ENCODE data around the gene CEACAM20.
A peak's percentile ranks its signal among the peaks of the same experiment; 100 is the strongest.
"Not testable (repeated sequence)": the region's sequence is repeated elsewhere in the genome, so short reads cannot be mapped to it uniquely, and the experiment has no call there.

The CEACAM20 gene

DNA sequence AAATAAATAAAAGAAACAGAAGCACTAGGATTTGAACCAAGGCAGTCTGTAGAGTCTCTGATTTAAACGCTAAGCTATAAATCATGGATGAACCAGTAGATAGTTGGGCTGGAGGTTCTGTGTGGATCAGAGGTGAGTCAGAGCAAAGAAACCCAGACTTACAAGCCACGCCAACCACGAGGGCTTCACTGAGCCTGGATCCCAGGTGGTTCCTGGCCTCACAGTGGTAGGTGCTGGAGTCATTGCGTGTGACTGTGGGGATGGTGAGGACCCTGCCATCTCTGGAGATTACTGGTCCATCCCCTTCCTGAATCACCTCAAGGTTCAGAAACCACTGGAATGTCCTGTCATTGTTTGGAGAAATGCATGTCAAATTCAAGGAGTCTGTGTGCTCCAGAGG, 19.3 kb upstream of the CEACAM20 start:
- DNase-seq: no peak

DNA sequence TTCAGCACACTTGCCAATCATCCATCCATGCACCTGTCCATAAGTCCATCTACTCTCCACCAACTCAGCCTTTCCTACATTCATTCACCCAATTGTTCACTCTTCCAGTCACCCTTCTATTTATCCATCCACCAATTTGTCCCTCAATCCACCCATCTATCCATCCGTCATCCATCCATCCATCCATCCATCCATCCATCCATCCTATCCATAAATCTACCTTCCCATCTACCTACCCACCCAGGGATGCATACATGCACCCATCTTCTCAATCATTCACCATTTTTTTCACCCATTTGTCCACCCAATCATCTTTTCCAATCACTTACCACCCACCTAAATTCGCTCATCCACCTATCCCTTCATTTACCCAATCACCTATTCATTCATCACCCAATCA, 14.6 kb upstream of the CEACAM20 start:
- no peak for DNase-seq

DNA sequence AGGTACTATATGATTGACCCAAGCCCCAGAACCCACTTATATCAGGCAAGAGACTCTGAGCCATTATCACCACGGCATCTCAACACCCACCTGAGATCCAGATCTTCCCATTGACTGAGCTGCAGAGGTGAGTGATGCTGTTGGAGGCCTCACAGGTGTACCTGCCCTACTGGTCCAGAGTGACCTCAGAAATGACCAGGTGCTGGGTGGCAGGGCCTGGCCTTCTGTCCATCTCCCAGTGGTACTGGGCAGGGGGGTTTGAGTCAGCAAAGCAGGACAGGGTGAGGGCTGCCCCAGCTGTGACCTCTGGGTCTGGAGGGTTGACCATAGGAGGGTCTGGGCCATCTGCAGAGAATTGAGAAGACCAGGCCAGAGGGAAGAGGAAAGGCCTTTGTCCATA, 13.2 kb upstream of the CEACAM20 start:
- no peak for DNase-seq

DNA sequence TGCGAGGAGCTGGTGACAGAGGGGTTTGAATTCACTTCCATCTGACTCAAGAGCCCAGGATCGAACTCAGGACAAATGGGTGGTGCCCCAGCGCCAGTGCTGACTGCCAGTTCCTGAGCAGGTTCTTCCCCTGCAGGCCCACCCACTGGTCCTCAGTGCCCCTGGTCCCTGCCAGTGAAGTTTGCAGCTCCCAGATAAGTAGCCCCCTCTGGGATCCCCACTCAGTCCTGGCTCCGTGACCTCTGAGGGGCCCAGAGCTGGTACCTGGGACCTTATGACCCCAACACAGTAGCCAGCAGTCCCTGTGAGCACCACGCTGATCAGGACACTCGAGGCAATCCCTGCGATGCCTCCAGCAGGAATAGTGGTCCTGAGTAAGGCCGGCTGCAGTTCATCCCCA, 11.3 kb upstream of the CEACAM20 start:
- DNase-seq: no peak

DNA sequence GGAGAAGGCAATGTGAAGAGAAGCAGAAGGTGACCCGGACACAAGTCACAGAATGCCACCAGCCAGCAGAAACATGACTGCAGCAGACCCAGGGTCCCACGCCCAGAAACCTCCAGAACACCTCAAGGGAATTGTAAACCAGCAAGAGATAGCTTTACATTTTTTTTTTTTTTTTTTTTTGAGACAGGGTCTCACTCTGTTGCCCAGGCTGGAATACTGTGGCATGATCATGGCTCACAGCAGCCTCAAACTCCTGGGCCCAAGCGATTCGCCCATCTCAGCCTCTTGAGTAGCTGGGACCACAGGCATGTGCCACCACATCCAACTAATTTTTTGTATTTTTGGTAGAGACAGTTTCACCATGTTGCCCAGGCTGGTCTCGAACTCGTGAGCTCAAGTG, 10.5 kb upstream of the CEACAM20 start:
- no peak for DNase-seq

DNA sequence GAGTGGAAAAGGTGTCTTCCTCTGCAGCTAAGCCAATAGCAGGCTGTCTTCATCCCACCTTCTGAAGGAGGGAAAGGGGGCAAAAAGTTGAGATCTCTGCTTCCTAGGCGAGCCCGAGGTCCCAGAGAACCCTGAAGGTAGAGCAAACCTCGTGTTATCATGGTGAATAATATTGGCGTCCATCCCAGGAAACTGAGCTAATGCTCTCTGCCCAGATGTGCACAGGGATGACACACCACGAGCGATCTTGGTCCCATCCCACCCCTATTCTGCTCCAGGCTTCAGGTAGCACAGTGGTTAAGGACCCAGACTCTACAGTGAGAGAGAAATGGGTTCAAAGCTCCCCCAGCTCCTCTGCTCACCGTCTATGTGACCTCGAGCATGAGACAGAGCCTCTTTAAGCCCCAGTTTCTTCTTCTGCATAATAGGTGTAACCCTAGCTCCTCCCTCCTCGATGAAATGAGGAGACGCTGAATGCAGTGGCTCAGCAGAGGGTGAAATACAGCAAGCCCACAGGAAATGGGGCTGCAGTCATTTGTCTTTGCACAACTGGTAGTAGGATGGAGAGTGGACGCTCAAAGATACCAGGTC, 9.9 kb upstream of the CEACAM20 start:
- DNase-seq: no peak

DNA sequence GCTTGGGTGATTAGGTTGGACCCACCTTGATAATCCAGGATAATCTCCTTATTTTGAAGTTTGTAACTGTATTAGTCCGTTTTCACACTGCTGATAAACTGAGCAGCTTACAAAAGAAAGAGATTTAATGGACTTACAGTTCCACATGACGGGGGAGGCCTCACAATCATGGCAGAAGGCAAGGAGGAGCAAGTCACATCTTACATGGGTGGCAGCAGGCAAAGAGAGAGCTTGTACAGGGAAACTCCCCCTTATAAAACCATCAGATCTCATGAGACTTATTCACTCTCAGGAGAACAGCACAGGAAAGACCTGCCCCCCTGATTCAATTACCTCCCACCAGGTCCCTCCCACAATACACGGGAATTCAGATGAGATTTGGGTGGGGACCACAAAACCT, 5.9 kb upstream of the CEACAM20 start:
- not testable (repeated sequence) for DNase-seq

DNA sequence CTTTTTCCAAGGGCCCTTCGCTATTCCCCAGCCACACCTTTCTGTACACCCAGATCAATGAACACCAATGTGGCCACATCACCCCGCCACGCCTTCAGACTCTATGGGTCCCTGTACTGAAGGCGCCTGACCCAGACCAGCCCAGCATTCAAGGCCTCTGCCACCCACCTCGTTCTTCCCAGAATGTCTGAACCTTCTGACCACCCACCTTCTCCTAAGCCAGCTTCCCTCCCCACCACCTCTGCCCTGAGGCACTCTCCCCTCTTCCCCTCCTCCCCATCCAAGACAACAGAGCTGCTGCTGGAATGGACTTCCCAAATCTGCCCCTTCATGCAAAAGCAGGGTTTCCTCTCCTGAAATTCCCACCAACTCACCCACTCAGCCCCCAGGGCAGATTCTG, 3.3 kb upstream of the CEACAM20 start:
- no peak for DNase-seq

DNA sequence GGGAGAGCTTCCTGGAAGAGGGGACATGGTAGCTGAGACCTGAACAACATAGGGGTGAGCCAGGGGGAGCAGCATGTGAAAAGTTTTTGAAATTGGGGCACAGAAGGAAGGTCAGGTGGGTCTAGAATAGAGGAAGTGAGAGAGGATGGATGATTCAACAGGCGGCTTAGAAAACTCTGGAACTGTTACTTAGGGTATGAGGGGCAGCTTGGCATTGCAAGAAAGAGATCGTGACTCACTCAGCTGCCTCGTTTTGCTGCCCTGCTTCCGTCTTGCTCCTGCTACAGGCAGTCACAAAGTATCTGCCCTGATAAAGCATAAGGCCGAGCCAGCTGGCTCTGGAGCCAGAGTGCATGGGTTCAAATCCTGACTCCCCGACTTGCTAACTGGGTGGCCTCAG, 1.3 kb upstream of the CEACAM20 start:
- DNase-seq: no peak

DNA sequence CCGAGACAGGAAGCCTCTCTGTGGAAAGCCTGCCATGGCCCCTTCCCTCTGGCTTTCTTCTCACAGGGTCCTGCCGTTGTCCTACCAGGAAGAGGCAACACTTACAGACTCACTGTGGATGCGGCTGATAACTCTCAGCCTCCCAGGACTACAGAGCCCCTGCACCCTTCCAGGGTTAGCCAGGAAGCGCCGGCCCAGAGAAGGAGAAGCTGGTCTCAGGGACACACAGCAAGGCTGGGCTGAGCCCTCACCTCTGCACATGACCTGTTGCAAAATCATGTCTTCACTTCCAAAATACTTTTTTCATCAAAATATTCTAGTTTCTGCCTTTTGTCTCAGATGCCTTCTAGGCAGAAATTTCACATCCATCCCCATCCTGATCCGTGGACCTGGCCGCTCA, 1.9 kb downstream of the CEACAM20 start:
- no peak for DNase-seq

DNA sequence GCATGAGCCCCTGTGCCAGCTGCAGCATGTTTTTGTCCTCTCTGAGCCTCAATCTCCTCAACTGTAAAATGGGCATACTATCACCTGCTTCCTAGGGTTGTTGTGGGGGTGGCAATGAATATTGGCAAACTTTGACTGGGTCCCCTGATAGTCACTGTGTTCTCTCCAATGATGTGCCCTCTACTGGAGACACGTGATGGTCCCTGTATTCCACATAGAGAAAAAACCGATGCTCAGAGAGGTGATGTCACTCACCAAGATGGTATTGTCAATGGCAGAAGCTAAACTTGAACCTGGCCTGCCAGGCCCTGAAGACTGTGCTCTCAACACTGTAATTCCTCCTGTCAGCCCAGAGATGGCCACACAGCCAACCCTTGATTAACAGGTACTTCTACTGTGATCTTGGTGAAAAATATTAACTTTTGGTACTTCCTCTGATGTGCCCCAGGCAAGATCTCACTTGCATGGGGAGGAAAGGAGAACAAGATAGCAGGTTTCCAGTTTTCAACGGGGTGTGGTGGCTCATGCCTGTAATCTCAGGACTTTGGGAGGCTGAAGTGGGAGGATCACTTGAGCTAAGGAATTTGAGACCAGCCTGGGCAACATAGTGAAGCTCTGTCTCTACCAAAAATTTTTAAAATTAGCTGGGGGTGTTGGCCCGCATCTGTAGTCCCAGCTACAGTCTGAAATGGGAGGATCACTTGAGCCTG, 3.6 kb downstream of the CEACAM20 start:
- DNase-seq: no peak

DNA sequence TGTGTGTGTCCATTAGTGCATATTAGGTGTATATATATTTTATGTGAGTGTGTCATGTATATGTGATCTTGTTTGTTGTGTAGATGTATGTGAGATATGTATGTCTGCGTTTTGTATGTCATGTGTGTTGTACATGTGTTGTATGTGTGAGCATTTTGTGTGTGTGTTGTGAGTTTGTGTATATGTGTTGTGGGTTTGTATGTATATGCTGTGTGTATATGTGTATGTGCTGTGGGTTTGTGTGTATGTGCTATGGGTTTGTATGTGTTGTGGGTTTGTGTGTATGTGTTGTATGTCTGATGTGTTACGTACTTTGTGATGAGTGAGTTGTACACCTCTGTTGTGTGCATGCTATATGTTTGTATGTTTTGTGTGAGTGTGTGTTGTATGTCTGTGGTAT, 8.1 kb downstream of the CEACAM20 start:
- no peak for DNase-seq

DNA sequence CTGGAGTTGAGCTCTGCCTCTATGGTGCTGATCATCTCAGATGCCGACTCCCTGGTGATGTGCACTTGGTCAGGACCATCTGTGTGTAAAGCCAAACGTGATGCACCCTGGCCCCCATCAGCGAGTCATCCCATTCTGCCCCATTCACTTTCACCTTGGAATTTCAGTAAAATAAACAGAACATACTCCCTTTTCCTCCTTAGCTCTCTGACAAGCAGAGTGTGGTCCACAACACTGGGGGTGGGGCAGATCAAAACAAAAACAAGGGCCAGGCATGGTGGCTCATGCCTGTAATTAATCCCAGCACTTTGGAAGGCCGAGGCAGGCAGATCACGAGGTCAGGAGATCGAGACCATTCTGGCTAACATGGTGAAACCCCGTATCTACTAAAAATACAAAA, 12.3 kb downstream of the CEACAM20 start:
- DNase-seq: no peak

DNA sequence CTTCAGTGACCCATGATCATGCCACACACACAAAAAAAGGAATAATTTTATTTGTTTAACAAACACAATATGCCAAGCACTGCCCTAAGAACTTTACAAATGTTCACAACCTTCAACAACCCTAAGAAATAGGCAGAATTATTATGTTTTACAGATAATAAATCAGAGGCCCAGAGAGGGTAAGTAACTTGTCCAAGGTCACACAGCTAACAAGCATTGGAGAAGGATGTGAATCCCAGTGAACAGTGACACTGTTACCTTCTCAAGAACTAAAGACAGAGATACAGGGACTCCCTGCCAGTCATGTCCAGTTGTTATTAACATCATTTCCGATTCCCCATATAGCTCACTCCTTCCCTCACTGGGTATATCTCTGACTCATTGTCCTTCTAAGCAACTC, 13.6 kb downstream of the CEACAM20 start:
- no peak for DNase-seq

DNA sequence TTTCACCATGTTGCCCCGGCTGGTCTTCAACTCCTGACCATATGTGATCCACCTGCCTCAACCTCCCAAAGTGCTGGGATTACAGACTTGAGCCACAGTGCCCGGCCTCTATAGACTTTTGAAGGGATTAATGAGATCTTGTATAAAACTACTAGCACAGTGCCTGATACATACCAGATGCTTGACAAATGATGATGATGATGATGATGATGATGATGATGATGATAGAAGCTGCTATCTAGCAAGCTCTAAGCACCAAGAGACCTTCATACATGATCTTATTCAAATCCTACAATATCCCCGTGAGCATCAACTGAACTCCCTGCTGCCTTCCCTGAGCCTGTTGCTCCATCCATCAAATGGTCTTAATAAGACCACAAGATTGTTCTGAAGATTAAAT, 14.4 kb downstream of the CEACAM20 start:
- DNase-seq: no peak

DNA sequence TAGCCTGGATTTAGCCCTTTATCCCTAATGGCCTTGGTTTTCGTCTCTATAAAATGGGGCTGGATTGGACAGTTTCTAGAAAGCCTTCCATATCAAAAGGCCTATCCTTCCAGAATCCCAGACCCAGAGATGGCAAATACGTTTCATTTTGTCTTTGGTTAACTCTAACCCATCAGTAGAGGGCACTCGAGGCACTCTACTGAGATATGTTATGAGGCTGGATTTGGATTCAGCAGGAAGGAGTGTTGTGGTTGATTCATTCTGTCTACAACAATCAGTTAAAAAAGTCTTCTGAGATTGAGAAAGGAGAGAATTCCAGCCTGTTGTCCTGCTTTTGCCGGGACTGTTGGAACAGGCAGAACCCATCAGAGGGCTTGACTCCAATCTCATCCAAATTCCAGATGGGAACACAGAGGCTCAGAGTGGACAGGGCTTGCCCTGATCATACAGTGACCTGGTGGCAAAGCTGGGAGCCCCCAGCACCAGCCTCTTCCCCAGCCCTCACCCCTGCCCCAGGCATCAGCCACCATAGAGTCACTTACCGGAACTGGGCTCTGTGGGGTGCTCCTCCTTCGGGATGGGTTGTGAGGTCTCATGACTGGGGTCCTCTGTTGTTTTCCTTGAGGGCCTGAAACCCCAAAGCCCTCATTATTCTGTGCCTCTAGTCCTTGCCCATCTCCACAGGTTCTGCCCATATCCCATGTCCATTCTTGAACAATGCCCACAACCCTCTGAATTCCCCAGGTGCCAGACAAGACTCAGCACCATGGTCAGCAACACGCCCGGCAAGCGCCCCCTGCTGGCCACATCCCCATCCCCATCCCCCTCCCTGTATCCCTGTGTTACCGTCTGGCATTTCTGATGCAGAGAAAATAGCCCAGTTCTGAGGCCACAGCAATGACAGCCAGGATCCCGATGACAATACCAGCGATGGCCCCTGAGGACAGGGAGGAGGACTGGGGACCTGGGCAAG, 16.9 kb downstream of the CEACAM20 start:
- no peak for DNase-seq

DNA sequence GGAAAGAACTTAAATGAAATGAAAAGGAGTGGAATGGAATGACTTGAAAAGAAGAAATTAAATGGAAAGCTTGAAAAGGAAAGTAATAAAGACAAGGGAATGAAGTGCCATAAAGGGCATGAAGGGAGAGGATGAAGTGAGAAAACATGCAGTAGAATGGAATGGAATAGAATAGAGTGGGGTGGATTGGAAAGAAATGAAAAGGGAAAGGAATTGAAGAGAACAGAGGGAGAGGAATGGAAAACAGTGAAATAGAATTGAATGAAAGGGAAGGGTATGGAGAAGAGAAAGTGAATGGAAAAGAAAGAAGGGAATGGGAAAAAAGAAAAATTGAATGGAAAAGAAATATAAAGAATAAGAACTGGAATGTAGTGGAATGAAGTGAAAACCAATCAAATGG, 20.0 kb downstream of the CEACAM20 start:
- DNase-seq: no peak

DNA sequence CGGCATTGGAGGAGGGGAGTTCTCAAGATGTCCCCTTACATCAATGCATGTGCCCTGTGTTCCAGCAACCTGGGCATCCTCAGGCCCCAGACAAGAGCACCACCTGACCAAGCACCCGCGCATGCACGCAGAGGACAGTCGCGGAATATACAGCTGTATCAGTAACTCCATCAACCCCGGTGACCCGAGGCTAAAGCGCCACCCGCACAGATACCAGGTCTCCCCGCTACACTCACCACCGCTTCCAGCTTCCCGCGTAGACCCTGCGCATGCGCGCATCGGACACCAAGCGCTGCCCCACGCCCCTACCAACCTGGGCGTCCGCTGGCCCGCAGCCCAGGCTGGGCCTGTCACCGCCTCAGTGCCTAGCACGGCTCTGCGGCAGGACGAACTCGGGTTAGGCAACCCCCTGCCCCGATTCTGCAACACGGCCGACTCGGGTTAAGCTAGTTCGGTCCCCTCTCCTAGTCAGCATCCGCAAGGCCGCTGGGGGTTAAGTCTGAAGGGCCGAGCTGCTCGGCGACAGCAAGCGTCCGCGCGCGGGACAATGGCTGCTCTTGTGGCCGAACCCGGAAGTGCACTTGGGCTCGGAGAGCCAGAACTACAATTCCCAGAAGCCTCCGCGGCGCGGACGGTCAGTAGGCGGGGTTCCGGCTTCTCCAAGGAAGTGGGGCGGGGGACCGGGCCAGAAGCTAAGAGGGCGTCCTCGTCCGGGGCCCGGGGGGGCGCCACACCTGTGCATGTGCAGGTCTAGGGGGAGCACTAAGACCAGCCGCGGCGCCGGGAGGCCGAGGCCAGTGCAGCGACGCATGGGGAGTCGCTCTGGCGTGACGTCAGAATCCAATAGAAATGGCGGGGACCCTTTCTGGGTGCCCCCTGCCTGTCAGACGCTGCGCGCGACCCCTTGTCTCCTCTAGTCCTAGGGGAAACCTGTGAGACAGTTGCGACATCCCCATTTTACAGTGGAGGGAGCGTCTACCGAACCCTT, 29.2 kb downstream of the CEACAM20 start, which contains the start of gene ZNF180:
Gene ZNF180 (minus strand): TSS at position 561 of the 988 bp plus-strand sequence. CDS start 3,188 bp downstream, outside the sequence.
- DNase-seq: peak; percentile 75

DNA sequence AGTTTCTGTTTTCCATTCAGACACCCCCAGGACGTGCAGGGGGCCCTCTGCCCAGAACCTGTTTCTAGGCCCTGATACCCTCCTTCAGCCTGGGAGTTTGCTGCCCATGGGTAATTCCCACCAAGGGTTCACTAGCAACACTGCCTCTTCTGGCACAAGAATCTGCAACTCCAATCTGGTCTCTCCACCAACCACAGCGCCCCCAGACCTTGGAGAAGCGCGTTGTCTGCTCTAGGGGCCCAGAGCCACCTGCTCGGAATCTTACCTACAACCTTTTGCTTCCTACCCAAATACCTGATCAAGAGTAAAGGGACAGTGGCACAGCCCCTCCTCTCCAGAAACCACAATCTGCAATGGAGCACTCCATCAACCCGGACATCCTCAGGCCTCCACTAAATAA, 29.9 kb downstream of the CEACAM20 start:
- no peak for DNase-seq

DNA sequence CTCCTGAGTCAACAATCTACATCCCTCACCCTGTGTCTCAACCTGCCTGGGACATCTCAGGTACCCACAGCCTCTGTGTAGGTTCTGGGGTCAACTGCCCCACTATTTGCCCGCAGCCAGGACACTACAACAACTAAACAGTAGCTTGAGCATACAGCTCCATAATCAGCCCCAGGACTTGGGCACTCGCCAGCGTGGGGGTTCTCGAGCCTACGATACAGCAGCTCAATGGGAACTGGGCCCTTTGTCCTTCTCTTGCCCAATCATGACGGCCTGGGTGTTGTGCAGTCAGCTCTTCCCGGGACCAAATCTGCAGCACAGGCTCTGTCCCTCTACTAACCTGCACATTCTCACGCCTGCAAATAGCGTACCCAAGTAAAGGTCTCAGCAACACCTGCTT, 30.5 kb downstream of the CEACAM20 start:
- DNase-seq: no peak

DNA sequence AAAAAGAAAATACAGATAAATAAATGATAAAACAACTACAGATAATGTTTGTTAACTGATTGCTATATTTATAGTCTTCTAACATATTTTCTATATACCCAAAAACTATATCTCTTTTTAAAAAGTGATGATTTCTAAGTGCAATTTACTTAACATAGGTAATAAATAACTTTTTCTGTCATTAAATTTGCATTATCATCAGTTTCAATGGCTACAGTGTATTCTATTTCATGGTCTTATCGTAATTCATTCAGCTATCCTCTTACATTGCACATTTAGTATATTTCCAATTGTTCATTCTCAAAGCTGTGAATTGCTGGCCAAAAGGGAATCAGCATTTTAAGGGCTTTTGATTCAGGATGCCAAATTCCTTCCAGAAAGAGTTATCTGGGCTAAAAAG, 32.8 kb downstream of the CEACAM20 start:
- no peak for DNase-seq

Data from NCI-H187 treated with DMSO at 0.1 percent for 48 hours (cell line).